Upper lobe of right lung (tissue), 1 donor: ENCODE measurements around the gene NOB1. TPM values are rescaled to one million over a fixed set of nuclear protein-coding genes. Genes with fewer than 3 reads are reported as not detected.

Source experiments
- ATAC-seq: fragments of 200-7000 bp; cut with Tn5 transposase; one replicate; pipeline ENCODE4 v1.9.1; 2020; ENCODE audit warnings: mild to moderate bottlenecking, moderate library complexity
- DNase-seq: peaks from one replicate; pipeline ENCODE4 v3.0.0-alpha.2; 2020
- H3K27ac ChIP-seq: fragments of 200-600 bp; one replicate; pipeline ENCODE4 v1.8.0; 2022
- H3K27me3 ChIP-seq: fragments of 200-600 bp; one replicate; pipeline ENCODE4 v1.8.0; 2022; ENCODE audit warnings: mild to moderate bottlenecking
- H3K36me3 ChIP-seq: fragments of 200-600 bp; one replicate; pipeline ENCODE4 v1.8.0; 2022
- H3K4me1 ChIP-seq: fragments of 200-600 bp; one replicate; pipeline ENCODE4 v1.8.0; 2022
- H3K4me3 ChIP-seq: fragments of 200-600 bp; one replicate; pipeline ENCODE4 v1.8.0; 2022; ENCODE audit warnings: mild to moderate bottlenecking
- H3K9me3 ChIP-seq: fragments of 200-600 bp; one replicate; pipeline ENCODE4 v1.8.0; 2022
- CTCF ChIP-seq: fragments of 200-600 bp; IDR thresholded peaks from one replicate; pipeline ENCODE4 v1.8.0; 2022; ENCODE audit warnings: antibody characterized with exemption
- intact Hi-C: fragments of 100-400 bp; cut with DNase I; formaldehyde crosslinking; loops from one replicate; pipeline ENCODE4 v1.11.0; 2022
- total RNA-seq: library from RNA; stranded (reverse); fragmentation: NEBNext Ultra II Directional; extraction: Animal tissue kit (Norgen Biotek cat#: 25700); gene quantifications from one replicate; pipeline ENCODE4 v1.2.1, GENCODE V29; 2021
- donor health status: DM: no; HTN: yes; CAD: no; lungs with severe emphysema.

The NOB1 gene
- total RNA-seq, 1 donor from 2014 or later = 32.0 TPM

GRCh38 chr16:69693916-69694315 lies 60.8 kb downstream of the NOB1 start:
- Histone ChIP-seq H3K9me3 (no peaks in the 10 kb centered on the region), H3K27me3 (no peaks in the 10 kb centered on the region), H3K4me1 (no peaks in the 10 kb centered on the region), H3K27ac (no peak overlapping the region), H3K36me3 (peaks cover 92% of the 10 kb centered on the region), H3K4me3 (no peak overlapping the region)
- ATAC-seq = no peak
- intact Hi-C loops = no loop called here
- TF ChIP-seq CTCF = no peak
- no peak for DNase-seq

GRCh38 chr16:69691980-69692911 lies 62.5 kb downstream of the NOB1 start:
- intact Hi-C loops = no loop called here
- H3K9me3 ChIP-seq = no peaks in the 10 kb centered on the region
- H3K4me3 ChIP-seq = no peak overlapping the region
- H3K36me3 ChIP-seq = peaks cover 79% of the 10 kb centered on the region
- DNase-seq (no peak), ATAC-seq (no peak)
- H3K27ac ChIP-seq = no peak overlapping the region
- H3K27me3 ChIP-seq = no peaks in the 10 kb centered on the region
- H3K4me1 ChIP-seq = no peaks in the 10 kb centered on the region
- TF ChIP-seq CTCF = no peak

Other genes starting within 250 kb of the NOB1 start
- 62.3 TPM for gene NFAT5, start 189.0 kb downstream of the NOB1 start, total RNA-seq
- gene NQO1, start 28.4 kb downstream of the NOB1 start, total RNA-seq = 77.7 TPM
- gene WWP2, start 7.4 kb upstream of the NOB1 start, total RNA-seq = 71.9 TPM
- 2.0 TPM for gene CLEC18A, start 196.4 kb upstream of the NOB1 start, total RNA-seq